NCI-H2107 (cell line): Measurements from ENCODE around the gene VPS26B.
"Not testable (repeated sequence)": the region's sequence is repeated elsewhere in the genome, so short reads cannot be mapped to it uniquely, and the experiment has no call there.

Experiments used
- DNase-seq: peaks from one replicate; lab custom pipeline; 2025; lab: John Stamatoyannopoulos, UW

VPS26B gene

DNA sequence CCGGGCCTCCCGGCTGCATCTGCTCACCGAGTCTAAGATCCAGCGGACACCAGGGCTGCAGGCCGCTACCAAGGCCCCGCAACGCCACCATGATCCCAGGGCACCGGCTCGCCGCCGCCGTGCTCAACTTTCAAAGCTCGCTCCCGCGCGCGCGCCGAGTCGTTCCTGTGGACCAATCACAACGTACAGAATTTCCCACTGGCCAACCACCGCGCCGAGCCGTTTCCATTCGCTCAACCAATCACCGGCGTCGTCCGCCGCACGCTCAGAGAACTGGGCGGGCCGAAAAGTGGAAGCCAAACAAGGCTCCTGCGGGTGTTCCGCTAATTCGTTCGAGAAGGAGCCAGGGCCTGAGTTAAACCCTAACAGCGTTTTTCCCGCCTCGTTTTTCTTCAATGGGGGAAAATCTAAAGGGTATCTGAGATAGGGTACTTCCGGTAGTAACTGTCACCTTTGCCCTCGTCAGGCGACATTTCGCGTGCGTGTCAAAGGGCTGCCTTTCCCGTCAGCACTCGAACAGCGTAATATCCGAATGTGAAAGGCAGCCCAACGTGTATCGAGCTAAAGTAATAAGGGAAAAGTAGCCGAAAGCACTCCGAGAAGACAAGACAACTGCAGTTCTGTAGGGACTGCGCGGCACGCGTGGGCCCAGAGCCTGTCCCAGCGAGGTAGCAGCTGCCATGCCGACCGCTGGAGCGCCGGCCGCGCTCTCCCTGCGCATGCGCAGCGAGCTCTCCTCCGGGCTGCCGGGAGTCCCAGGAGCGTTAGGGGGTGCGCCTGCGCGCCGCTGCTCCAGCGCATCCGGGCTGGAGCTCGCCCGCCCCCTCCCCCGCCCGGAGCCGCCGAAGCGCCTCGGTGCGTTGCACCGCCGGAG lies at the start of gene VPS26B, which contains the start of gene NCAPD3:
Gene VPS26B (plus strand): TSS at position 836 of the 874 bp plus-strand sequence. CDS start 452 bp downstream, outside the sequence.
Gene NCAPD3 (minus strand): TSS at position 132 of the 874 bp plus-strand sequence. CDS start 41 bp downstream, at position 91.
- DNase-seq = peak; percentile 99

DNA sequence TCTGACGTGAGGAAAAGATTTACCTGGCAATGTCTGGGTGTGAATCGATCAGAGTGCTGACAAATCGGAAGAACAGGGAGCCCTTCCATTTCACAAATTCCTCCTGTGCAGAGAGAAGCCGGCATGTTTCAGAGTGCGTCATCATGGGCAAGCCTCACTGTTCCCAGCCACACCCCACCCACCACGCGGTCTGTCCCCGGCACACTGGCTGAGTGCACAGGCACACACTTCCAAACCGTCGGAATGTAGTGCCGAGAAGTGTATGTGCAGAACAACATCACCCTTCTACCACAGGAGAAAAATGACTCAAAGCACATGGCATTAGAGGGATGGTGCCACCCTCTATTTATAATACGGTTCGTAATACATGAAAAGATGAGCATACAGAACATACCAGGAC lies 48.2 kb upstream of the VPS26B start:
- no peak for DNase-seq

DNA sequence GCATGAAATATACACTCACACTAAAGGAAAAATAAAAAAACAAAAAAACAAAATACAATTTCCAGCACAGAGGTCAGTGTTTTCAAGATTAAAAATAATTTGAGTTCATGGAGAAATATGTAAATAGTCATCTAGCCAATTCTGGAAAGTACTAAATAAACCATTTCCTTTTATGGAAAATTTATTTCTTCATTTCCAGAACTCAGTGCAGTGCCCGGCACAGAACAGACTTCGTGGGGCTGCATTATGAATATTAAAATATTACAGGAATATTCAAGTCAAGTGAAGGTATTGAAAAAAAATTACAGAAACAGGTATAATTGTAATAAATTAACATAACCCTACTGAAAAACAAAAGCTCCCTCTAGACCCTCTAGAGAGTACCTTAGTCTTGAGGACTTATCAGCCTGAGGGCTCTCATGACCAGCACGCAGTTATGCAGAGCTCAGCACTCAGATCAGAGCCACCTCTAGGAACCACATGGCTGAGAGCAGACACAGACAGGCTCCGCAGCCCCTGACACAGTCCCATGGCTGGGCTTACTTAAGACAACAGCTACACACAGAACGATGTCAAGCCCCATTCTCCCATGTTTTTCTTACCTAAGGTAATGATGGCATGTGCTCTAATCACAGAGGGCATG lies 46.3 kb upstream of the VPS26B start:
- DNase-seq = no peak

DNA sequence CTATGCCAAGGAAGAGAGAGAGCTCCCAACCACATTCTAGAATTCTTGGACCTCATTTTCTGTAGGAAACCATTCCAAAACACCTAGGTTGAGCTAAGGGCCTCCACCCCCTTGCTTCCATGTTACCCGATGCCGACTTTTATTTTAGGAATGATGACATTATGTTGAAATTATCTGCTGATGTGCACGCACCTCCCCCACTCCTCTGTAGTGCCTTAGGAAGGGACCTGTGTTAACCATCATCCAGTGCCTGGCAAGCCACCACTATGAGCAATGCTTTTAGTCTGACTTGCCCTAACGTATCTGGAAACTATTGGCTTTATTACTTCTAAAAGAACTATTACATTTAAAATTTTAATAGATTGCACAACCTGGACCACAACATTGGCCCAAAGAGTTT lies 42.8 kb upstream of the VPS26B start:
- DNase-seq = no peak

DNA sequence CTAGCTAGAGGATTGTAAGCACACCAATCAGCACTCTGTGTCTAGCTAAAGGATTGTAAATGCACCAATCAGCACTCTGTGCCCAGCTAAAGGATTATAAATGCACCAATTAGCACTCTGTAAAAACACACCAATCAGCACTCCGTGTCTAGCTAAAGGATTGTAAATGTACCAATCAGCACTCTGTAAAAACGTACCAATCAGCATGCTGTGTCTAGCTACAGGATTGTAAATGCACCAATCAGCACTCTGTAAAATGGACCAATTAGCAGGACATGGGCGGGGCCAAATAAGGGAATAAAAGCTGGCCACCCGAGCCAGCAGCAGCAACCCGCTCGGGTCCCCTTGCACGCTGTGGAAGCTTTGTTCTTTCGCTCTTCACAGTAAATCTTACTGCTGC lies 36.4 kb upstream of the VPS26B start:
- DNase-seq = not testable (repeated sequence)

DNA sequence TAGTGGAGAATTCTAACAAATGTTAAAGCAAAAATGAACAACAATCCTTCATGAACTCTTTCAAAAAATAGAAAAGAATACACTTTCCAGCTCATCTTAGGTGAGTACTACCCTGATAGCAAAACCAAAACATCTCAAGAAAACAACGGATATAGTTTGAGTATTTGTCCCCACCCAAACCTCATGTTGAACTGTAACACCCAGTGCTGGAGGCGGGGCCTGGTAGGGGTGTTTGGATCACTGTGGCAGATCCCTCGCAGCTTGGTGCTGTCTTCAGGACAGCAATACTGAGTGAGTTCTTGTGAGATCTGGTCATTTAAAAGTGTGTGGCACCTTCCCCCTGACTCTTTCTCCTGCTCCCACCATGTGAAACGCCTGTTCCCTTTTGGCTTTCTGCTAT lies 27.7 kb upstream of the VPS26B start:
- DNase-seq = no peak

DNA sequence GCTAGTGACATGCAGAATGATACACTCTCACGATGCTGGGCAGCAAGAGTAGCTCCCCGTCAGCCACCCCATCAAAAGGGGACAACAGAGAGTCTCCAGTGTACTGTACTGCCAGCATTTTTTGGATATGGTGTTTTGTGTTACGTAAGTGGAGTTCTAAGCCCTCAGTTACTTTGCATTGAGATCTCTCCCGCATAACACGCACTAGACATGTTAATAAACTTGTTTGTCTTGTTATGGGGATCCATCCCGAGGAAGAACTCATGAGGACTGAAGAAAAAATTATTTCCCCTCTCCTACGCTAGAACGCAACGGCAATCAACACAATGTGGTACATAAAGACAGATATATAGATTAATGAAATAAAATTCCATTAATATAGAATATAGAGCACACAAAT lies 24.9 kb upstream of the VPS26B start:
- no peak for DNase-seq

DNA sequence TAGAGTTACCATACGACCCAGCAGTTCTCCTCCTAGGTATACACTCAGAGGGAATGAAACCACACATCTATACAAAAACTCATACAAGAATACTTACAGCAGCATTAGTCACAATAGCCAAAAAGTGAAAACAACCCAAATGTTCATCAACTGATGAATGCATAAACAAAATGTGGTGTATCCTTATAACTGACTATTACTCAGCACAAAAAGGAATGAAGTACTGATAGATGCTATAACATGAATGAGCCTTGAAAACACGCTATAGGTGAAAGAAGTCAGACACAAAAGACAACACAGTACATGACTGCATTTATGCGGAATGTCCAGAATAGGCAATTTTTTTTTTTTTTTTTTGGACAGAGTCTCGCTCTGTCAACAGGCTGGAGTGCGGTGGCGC lies 23.8 kb upstream of the VPS26B start:
- DNase-seq = no peak

DNA sequence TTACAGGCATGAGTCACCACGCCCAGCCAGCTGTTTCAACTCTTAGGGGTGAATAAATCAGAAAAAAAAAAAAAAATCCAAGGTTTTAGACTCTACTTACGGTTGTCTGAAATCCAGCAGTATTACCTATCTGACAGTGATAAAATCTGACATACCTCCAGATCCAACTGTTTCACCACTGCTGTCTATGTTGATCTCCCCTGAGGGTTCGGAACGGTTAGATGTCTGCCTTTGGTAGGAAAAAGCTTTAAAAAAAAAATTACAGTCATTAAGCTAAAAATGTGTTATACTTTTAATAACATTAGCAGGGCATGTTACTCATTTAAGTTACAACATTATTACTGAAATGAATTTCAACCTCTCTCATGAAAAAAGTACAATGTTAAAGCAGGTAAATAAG lies 21.8 kb upstream of the VPS26B start:
- DNase-seq = no peak

DNA sequence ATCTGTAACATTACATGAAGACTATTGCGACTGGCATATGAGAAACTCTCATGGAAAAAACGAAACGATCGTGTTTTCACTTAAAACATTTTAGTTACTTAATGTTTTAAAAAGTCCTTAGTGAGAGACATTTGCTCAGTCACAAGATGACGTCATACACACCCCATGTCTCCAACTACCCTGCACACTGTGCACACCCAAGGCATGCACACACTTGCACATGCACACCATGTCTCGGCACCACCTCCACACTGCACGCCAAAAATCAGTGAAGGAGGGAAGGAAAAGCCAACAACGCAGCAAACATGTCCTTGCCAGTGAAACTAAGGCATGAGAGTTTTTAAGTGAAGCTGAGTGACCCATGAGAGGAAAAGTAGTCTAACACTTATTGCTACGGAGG lies 18.7 kb upstream of the VPS26B start:
- no peak for DNase-seq

DNA sequence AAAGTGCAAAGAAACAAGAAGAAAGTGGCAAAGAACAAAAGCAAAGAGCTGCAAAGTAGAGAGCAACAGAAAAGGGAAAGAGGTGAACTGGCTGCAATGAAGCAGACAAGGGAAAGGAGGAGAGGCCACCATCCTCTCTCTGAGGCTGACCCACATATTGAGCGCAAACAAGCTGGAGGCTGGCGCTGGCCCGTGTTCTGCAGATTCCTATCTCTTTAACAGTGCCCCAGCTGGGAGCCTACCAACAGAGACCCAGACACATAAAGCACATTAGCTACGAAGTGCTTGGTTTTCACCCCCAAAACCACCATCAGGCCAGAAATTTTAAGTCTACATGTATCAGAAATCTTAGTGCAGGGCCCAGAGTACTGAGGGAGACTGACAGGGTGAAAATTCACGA lies 18.3 kb upstream of the VPS26B start:
- no peak for DNase-seq

DNA sequence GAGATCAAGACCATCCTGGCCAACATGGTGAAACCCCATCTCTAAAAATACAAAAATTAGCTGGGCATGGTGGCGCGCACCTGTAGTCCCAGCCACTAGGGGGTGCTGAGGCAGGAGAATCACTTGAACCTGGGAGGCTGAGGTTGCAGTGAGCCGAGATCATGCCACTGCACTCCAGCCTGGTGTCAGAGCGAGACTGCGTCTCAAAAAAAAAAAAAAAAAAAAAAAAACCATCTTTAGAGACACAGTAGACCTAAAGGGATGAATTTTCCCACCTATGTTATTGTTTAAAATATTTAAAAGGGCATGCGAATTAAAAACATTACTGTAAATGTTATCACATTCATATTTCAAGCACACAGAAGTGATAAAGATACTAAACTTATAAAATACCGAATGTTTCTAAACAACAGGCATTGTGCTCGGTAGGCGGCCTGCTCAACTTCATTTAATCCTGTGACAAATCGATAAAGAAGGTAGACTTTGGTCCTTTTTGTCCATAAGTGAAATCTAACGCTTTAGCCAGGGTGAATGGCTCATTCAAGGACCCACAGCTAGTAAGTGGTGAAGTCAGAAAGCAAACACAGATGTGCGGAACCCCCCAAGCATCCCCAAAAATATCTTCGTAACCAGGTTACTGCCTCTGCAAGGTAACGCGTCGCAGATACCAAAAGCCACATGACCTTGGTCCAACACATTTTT lies 16.8 kb upstream of the VPS26B start:
- no peak for DNase-seq

DNA sequence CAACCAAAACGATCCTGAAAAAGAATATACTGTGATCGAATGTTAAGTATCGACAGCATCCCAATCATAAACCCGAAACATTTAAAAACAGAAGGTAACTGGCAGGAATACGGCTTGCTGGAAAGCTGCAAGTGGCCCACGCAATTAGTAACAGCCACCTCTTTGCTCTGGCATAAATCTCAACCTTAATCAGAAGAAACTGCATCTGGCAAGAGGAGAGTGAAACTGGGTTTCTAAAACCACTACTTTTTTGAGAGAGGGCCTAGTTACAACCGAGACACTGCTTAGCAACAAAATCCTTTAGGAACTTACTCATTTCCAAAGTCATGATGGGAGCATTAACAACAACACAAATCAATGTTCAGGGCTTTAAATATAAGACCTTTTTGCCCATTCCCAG lies 8.6 kb upstream of the VPS26B start:
- DNase-seq = no peak

DNA sequence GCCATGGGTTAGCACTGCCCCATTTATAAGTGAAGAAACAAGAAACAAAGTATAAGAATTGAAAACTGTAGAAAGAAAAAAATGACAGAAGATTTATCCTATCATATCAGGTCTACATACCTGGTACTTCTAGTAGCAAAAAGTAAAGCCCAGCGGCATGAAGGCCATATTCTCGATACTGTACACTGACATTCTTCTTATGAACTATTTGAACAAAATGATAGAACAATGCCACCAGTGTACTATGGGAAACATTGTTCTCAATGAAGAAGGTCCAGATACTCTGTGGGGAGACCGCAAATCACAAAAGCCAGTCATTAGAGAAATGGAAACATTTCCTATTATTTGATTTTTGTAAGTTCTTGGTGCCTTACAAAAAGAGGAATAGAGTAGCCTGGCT lies 7.7 kb upstream of the VPS26B start:
- DNase-seq = no peak

DNA sequence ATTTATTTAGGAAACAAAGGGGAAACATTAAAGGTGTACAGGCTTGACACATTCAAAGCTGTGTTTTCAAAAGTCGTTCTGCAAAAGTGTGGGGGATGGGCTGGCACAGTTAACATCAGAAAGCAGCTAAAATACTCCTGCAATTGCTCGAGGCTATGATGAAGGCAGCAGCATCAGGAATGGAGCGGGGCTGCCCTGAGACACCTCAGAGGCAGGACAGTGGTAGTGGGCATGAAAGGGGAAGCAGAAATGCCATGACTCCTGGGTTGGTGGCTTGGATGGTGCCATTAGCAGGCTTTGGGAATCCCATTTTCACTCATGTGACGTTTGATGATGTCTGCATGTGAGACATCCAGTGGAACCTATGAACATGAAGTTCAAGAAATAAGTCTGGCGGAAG lies 1.4 kb upstream of the VPS26B start:
- DNase-seq = no peak

DNA sequence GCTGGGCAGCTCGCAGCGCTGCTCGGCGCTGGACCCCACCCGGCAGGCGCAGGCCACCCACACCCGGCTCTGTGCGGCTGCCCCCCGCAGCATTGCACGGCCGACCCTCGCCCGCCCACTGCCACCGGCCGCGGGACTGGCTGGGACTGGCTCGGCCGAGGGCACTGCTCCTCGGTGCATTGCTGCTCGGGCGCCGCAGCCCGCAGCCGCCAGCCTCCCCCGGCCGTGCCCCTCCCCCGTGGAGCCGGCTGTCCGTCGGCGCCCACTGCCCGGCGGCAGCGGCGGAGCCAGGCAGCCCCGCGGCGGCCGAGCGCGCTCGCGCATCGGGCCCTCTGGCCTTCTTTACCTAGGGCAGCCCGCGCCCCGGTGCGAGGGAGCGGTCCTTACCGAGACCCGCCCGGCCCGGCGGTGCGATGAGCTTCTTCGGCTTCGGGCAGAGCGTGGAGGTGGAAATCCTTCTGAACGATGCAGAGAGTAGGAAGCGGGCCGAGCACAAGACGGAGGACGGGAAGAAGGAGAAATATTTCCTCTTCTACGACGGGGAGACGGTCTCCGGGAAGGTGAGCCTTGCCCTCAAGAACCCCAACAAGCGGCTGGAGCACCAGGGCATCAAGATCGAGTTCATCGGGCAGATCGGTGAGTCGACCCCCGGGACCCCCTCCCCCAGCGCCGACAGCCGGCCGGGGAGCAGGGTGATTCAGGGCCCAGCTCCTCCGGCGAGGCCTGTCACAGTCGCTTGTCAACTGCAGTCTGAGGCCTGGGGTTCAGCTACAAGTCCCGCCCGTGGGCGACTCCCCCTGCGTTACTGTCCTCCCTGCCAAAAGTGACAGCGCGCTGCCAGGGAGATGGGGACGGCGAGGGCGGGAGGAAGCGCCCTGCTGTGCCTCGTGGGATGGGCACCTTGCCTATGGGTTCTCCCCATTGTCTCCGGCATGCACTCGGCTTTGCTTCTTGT lies 516 bp downstream of the VPS26B start:
- DNase-seq = peak; percentile 49

DNA sequence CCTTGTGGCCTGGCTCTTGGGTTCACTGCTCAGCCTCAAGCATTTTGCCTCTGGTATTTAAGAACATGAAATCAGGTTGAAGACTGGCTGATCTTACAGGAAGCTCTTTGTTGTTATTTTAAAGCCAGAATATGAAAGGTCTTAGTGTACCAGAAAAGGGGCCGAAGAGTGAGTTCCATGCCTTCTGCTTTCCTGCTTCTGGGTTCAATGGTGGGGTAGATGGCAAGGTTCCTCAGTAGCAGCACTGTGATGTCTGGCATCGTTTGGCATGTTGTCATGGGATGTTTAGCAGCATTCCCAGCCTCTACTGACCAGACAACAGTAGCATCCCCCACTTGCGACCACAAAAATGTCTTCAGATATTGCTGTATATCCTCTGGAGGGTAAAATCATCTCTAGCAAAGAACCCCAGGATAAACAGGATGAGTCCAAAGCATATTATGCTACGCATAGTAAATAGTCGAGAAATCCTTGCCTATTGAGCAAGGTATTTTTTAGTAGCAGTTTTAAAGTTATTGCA lies 2.4 kb downstream of the VPS26B start:
- no peak for DNase-seq

DNA sequence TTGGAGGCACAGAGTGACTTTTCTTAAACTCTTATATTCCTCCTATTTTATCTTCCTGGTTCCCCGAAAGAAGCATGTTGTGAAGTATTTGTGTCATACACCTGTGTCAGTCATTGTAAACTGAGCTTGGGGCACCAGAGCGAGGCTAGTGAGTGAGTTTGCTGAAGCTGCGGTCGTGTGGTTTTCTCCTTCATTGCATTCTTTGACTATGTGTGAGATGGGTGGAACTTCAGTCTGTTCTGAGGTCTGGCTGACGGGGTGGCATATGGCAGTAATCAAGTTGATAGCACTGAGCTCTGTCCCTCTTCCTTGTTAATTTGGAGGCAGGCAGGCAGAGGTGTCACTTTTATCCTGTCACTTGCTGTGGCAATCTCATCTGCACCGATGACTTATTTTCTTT lies 4.2 kb downstream of the VPS26B start:
- no peak for DNase-seq

DNA sequence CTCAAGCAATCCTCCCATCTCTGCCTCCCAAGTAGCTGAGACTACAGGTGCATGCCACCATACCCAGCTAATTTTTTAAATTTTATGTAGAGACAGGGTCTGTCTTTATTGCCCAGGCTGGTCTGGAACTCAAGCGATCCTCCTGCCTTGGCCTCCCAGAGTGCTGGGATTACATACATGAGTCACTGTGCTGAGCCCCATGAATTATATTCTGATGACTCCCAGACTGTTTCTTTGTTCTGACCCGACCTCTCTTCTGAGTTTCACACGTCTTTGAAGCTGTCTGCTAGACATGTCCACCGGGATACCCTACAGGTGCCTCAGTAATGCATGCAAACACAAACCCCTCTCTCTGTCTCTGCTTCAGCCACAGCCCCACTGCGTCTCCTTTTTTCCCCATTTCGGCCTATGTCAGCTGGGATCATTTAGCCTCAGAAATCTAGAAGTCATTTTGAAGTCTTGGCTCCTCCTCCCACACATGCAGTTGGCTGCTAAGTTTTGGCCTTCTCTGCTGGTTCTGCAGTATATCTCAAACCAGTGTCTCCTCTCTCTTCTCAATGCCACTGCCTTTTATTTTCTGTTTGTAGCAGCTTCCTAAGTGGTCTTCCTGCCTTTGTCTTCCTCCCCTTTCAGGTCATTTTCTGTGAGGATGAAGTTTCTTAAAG lies 4.8 kb downstream of the VPS26B start:
- DNase-seq = no peak

DNA sequence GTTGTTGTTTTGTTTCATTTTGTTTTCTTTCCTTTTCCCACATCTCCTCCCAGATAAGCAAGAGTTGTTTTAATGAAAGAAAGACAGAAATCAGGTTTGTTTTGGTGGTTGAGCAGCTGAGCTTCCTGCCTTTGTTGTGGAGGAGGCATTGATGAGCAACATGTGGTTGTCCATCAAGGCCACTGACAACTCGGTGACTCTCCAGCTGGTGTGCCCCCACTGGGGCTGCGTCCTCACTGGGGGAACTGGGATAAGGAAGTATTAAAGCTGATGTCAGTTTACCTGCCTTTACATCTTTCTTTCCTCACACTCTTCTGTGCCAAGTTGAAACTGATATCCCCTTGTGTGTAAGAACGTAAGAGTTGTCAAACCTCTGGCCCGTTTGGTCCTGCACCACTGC lies 5.9 kb downstream of the VPS26B start:
- no peak for DNase-seq
